Fibroblast of skin of left biceps (primary cell): ENCODE measurements around the gene UBE2N.

ENCODE experiments used
- DNase-seq, 2 experiments: peaks; one replicate each; pipeline ENCODE4 v3.0.0-alpha.2; 2013; ENCODE audit warnings: low read depth in 2 of 2

UBE2N gene

GRCh38 chr12:93379981-93380361 is 61.8 kb downstream of the UBE2N start:
- no peak for DNase-seq

- DNase-seq, result no peak
Measured at GRCh38 chr12:93379326-93379980, 62.3 kb downstream of the UBE2N start.

GRCh38 chr12:93378998-93379325 is 62.8 kb downstream of the UBE2N start:
- no peak for DNase-seq

- DNase-seq, result peak; percentile 38 to 40
Measured at GRCh38 chr12:93378196-93378997, 63.4 kb downstream of the UBE2N start.

GRCh38 chr12:93377252-93378195 is 64.2 kb downstream of the UBE2N start, which contains the start of gene NUDT4:
NUDT4 (plus strand) TSS chr12:93377925; CDS start chr12:93378323, 398 bp downstream.
- DNase-seq, result peak; percentile 86 to 87

GRCh38 chr12:93376436-93377251 is 65.1 kb downstream of the UBE2N start:
- no peak for DNase-seq

GRCh38 chr12:93375906-93376305 is 65.8 kb downstream of the UBE2N start:
- DNase-seq, result no peak

- DNase-seq, result no peak
Measured at GRCh38 chr12:93373961-93374656, 67.6 kb downstream of the UBE2N start.

- no peak for DNase-seq
Measured at GRCh38 chr12:93370947-93371346, 70.8 kb downstream of the UBE2N start.

- DNase-seq, result no peak
Measured at GRCh38 chr12:93369505-93369904, 72.2 kb downstream of the UBE2N start.

- no peak for DNase-seq
Measured at GRCh38 chr12:93368766-93369165, 73.0 kb downstream of the UBE2N start.

GRCh38 chr12:93366422-93366821 is 75.3 kb downstream of the UBE2N start:
- no peak for DNase-seq

GRCh38 chr12:93365616-93366405 is 75.9 kb downstream of the UBE2N start:
- no peak for DNase-seq

GRCh38 chr12:93363841-93364297 is 77.9 kb downstream of the UBE2N start:
- DNase-seq, result no peak

GRCh38 chr12:93361151-93361919 is 80.4 kb downstream of the UBE2N start:
- DNase-seq, result no peak

GRCh38 chr12:93360688-93361087 is 81.1 kb downstream of the UBE2N start:
- no peak for DNase-seq

GRCh38 chr12:93358821-93359220 is 82.9 kb downstream of the UBE2N start:
- no peak for DNase-seq

- DNase-seq, result no peak
Measured at GRCh38 chr12:93358058-93358457, 83.7 kb downstream of the UBE2N start.

GRCh38 chr12:93356214-93356613 is 85.5 kb downstream of the UBE2N start:
- no peak for DNase-seq
